Suprapubic skin (tissue), 4 donors: ENCODE data around the gene EPHB3. TPM values are rescaled to one million over a fixed set of nuclear protein-coding genes. Genes with fewer than 3 reads are reported as not detected.
A peak's percentile ranks its signal among the peaks of the same experiment; 100 is the strongest.

Experiments
- DNase-seq, 2 donors: peaks; one replicate each; pipeline ENCODE4 v3.0.0-alpha.2; 2019; ENCODE audit warnings: low spot score in 2 of 2
- H3K27ac ChIP-seq: fragments of 200-600 bp; sonication (generic); one replicate; pipeline ENCODE4 v1.5.1; 2019
- H3K27me3 ChIP-seq: fragments of 200-600 bp; sonication (generic); one replicate; pipeline ENCODE4 v1.5.1; 2019
- H3K36me3 ChIP-seq: fragments of 200-600 bp; sonication (generic); one replicate; pipeline ENCODE4 v1.5.1; 2019
- H3K4me1 ChIP-seq: fragments of 200-600 bp; sonication (generic); one replicate; pipeline ENCODE4 v1.5.1; 2019
- H3K4me3 ChIP-seq: fragments of 200-600 bp; sonication (generic); one replicate; pipeline ENCODE4 v1.5.1; 2019; ENCODE audit warnings: mild to moderate bottlenecking
- H3K9me3 ChIP-seq: fragments of 200-600 bp; sonication (generic); one replicate; pipeline ENCODE4 v1.5.1; 2019
- EP300 ChIP-seq: sonication (generic); formaldehyde crosslinking; IDR thresholded peaks from one replicate; pipeline ENCODE4 v1.6.1; 2017; ENCODE audit warnings: antibody characterized with exemption
- POLR2A ChIP-seq, 2 donors: fragments of 450-650 bp; IDR thresholded peaks; one replicate each; pipeline ENCODE4 v1.6.1; 2017; ENCODE audit warnings: antibody characterized with exemption in 2 of 2, mild to moderate bottlenecking in 2 of 2, moderate library complexity in 2 of 2
- POLR2AphosphoS5 ChIP-seq, 3 donors: sonication (generic); formaldehyde crosslinking; IDR thresholded peaks; one replicate each; pipeline ENCODE4 v1.6.1; 2017; ENCODE audit warnings: antibody characterized with exemption in 3 of 3
- WGBS: methylation state at CpG from one replicate; pipeline ENCODE4 v1.1.5; 2018; 5-methylcytosine and 5-hydroxymethylcytosine counted together
- total RNA-seq, 4 donors: library from RNA; depleted of rRNA; stranded (reverse); fragments of >200 nt; gene quantifications; one replicate each; pipeline ENCODE4 v1.1.0, GENCODE V29; 2016
- TF ChIP-seq, protein P1 (sequence below), 2 donors: fragments of 200-600 bp in 1 of 2; fragments of 450-650 bp in 1 of 2; sonication (generic) in 1 of 2; IDR thresholded peaks; one replicate each; pipeline ENCODE4 v1.5.1; 2016 to 2019; ENCODE audit warnings: antibody characterized with exemption in 2 of 2, mild to moderate bottlenecking in 1 of 2, moderate library complexity in 1 of 2

EPHB3 gene
- total RNA-seq, 4 donors from 2014 or later = 84.5 to 152 (median 108) TPM

DNA sequence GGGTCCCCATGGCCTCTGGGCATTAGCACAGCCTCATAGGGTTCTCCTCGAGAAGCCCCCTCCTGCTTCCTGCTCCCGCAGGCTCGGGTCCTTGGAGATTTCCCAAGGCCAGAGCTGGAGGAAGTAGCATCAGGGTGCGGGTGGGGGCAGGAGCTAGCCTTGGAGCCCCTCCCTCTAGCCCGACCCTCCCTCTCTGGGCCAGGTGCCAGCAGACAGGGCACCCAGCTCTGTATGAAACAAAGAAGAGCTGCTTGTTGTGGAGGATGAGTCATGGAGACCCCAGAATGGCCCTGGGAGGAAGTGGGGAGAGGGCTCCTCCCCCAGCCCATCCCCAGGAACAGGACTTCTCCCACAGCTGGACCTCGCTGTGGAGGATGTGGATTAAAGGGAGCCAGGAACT is 29.2 kb downstream of the EPHB3 start:
- TF ChIP-seq EP300 (no peak), POLR2A (IDR thresholded peaks at IDR 0.05) (no peak), POLR2AphosphoS5 (IDR thresholded peaks at IDR 0.05) (no peak)
- TF ChIP-seq, protein P1, sequence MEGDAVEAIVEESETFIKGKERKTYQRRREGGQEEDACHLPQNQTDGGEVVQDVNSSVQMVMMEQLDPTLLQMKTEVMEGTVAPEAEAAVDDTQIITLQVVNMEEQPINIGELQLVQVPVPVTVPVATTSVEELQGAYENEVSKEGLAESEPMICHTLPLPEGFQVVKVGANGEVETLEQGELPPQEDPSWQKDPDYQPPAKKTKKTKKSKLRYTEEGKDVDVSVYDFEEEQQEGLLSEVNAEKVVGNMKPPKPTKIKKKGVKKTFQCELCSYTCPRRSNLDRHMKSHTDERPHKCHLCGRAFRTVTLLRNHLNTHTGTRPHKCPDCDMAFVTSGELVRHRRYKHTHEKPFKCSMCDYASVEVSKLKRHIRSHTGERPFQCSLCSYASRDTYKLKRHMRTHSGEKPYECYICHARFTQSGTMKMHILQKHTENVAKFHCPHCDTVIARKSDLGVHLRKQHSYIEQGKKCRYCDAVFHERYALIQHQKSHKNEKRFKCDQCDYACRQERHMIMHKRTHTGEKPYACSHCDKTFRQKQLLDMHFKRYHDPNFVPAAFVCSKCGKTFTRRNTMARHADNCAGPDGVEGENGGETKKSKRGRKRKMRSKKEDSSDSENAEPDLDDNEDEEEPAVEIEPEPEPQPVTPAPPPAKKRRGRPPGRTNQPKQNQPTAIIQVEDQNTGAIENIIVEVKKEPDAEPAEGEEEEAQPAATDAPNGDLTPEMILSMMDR (IDR thresholded peaks at IDR 0.05) = no peak
- peaks cover 34% of the 10 kb centered on the region for H3K4me1 ChIP-seq
- WGBS = 43% methylated on average over 4 of the region's 6 CpGs
- DNase-seq = no peak
- no peaks in the 10 kb centered on the region for H3K9me3 ChIP-seq
- H3K36me3 ChIP-seq = no peaks in the 10 kb centered on the region
- H3K27me3 ChIP-seq = no peaks in the 10 kb centered on the region
- no peak overlapping the region for H3K27ac ChIP-seq
- H3K4me3 ChIP-seq = no peak overlapping the region

DNA sequence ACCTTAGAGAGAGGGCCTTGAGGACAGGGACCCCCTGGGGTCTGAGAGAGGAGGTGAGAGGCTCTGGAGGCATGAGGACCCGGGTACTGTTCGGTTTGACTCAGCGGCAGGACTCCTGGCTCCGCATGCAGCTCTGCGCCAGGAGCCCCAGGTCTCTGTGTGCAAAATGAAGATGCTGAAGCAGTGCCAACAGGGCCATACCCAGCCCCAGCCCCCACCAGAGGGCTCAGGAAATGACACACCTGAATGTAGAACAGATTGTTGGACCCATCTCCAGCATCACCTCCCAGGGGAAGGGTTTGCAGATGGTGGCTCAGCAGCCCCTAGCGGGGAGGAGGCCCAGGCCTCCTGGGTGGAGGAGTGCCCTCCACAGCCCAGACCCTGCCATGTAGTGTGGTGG is 30.2 kb downstream of the EPHB3 start:
- WGBS = 76% methylated on average over 5 of the region's 6 CpGs
- peaks cover 34% of the 10 kb centered on the region for H3K4me1 ChIP-seq
- H3K27ac ChIP-seq = no peak overlapping the region
- H3K9me3 ChIP-seq = no peaks in the 10 kb centered on the region
- no peaks in the 10 kb centered on the region for H3K36me3 ChIP-seq
- TF ChIP-seq, protein P1 (IDR thresholded peaks at IDR 0.05) = no peak
- no peak for TF ChIP-seq POLR2A (IDR thresholded peaks at IDR 0.05)
- TF ChIP-seq EP300 = no peak
- TF ChIP-seq POLR2AphosphoS5 (IDR thresholded peaks at IDR 0.05) = no peak
- no peak overlapping the region for H3K4me3 ChIP-seq
- DNase-seq = no peak
- H3K27me3 ChIP-seq = no peaks in the 10 kb centered on the region

DNA sequence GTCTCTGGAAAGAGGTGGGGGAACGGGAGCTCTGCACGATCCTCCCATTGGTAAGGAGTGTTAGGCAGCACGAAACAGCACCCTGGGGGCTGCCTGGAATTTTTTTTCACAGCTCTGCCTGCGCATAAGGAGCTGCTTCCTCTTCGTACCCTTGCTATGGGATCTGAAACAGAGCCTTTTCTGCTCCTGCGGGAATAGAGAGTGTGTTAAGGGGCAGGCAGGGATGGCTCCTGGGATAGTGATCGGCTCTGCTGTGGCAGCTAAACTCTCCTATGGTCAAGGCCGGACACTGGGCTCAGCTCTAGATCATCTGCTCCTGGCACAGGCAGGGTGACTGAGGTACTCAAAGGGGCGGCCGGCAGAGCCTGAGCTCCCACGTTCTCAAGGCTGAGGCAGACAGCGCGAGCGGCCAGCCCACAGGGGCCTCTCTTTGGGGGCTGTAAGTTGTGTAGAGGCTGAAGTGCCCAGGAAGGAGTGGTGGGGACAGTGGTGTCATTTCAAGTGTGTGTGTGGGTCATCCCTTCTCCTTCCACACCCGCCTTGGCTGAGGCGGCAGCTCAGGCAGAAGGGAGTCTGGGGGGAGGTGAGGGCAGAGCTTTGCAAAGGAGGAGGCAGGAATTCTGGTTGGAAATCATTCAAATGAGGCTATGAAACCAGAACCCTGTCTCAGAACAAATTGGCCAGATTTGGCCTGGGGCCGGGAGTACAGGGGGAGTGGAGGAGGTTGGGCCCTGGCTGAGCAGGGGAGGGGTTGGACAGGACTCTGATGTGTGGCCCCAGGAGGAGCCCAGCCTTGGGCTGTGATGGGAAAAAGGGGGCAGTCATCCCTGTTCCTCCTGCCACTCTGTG is 31.0 kb downstream of the EPHB3 start:
- Histone ChIP-seq H3K27ac (peak overlapping the region; percentile 28), H3K27me3 (no peaks in the 10 kb centered on the region), H3K4me3 (no peak overlapping the region), H3K36me3 (no peaks in the 10 kb centered on the region), H3K4me1 (peaks cover 37% of the 10 kb centered on the region), H3K9me3 (no peaks in the 10 kb centered on the region)
- no peak for DNase-seq
- 58% methylated on average over 15 of the region's 17 CpGs for WGBS
- TF ChIP-seq POLR2A (IDR thresholded peaks at IDR 0.05) (no peak), EP300 (no peak), POLR2AphosphoS5 (IDR thresholded peaks at IDR 0.05) (no peak)
- TF ChIP-seq, protein P1 (IDR thresholded peaks at IDR 0.05) = no peak

DNA sequence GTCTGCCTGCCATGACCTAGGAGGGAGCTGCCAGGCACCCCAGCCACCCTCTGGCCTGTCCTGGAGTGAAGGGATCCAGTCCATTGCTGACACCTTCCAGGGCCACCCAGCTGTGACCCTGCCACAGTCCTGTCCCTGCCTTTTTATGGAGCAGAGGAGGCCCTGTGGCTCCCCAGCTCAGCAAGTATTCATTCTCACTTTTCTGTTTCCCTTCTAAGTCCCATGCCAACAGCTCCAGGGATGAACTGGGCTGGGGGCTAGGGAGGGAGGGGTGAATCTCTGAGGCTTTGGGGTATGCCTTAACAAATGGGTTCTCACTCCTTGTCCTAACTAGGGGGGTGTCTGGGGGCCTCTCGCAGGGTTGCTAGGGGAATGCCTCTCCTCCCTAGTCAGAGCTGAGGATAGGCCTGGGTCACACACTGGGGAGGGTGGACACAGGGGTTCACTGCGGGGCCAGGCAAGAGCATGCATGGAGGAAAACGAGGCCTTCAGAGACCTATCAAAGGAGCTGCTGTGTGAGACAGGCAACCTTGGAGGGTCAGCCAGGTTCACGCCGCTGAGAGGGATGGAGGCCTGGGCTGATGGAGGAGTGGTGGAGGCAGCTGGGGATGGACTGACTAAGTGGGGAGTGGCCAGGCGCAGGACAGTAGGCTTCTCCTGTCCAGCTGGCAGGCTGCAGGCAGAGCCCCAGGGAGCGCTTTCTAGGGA is 31.8 kb downstream of the EPHB3 start:
- DNase-seq = no peak
- H3K4me3 ChIP-seq = no peak overlapping the region
- TF ChIP-seq POLR2AphosphoS5 (IDR thresholded peaks at IDR 0.05) (no peak), POLR2A (IDR thresholded peaks at IDR 0.05) (no peak), EP300 (no peak)
- TF ChIP-seq, protein P1 (IDR thresholded peaks at IDR 0.05) = no peak
- peaks cover 45% of the 10 kb centered on the region for H3K4me1 ChIP-seq
- peak overlapping the region; percentile 28 for H3K27ac ChIP-seq
- WGBS = 65% methylated on average over 7 of the region's 7 CpGs
- no peaks in the 10 kb centered on the region for H3K9me3 ChIP-seq
- no peaks in the 10 kb centered on the region for H3K36me3 ChIP-seq
- no peaks in the 10 kb centered on the region for H3K27me3 ChIP-seq

DNA sequence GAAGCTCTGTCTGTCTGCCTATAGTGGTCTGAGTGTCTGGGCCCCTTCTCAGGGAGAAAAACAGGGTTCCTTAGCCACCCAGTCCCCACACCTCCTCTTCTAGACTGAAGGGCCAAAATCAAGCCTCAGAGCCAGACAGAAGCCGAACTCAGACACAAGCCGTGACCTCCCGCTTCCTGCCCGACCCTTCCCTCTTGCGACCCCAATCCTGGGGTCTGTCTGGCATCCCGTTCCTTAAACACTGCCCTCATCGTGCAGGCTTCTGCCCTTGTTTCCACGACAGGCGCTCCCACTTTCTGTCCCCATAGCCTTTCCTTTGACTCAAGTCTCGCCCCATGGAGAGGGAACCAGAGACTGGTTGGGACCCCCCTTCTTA is 32.3 kb downstream of the EPHB3 start:
- no peak for DNase-seq
- WGBS = 85% methylated on average over 10 of the region's 10 CpGs
- H3K4me1 ChIP-seq = peaks cover 50% of the 10 kb centered on the region
- no peak overlapping the region for H3K4me3 ChIP-seq
- no peaks in the 10 kb centered on the region for H3K36me3 ChIP-seq
- H3K9me3 ChIP-seq = no peaks in the 10 kb centered on the region
- H3K27ac ChIP-seq = no peak overlapping the region
- no peaks in the 10 kb centered on the region for H3K27me3 ChIP-seq
- TF ChIP-seq POLR2A (IDR thresholded peaks at IDR 0.05) (no peak), EP300 (no peak), POLR2AphosphoS5 (IDR thresholded peaks at IDR 0.05) (no peak)
- TF ChIP-seq, protein P1 (IDR thresholded peaks at IDR 0.05) = no peak
